Left ventricle myocardium superior (tissue), 1 donor: ENCODE measurements around the gene HPN. TPM values are rescaled to one million over a fixed set of nuclear protein-coding genes. Genes with fewer than 3 reads are reported as not detected.
"Not testable (repeated sequence)": the region's sequence is repeated elsewhere in the genome, so short reads cannot be mapped to it uniquely, and the experiment has no call there.

Source experiments
- ATAC-seq: fragments of 200-7000 bp; cut with Tn5 transposase; one replicate; pipeline ENCODE4 v1.9.1; 2020; ENCODE audit warnings: mild to moderate bottlenecking, moderate library complexity
- DNase-seq: peaks from one replicate; pipeline ENCODE4 v3.0.0-alpha.2; 2020
- intact Hi-C: fragments of 100-400 bp; cut with micrococcal nuclease; formaldehyde crosslinking; loops from one replicate; pipeline ENCODE4 v1.11.0; 2022
- total RNA-seq: library from RNA; stranded (reverse); fragmentation: NEBNext Ultra II Directional; extraction: Animal tissue kit (Norgen Biotek cat#: 25700); gene quantifications from one replicate; pipeline ENCODE4 v1.2.1, GENCODE V29; 2021
- donor health status: DM: no; HTN: yes; CAD: no; lungs with severe emphysema.

Gene HPN
- total RNA-seq, 1 donor from 2014 or later, result 9.8 TPM

- intact Hi-C loops, result no loop called here
- no peak for ATAC-seq
- no peak for DNase-seq
Observed at GRCh38 chr19:35006999-35007365, 34.5 kb upstream of the HPN start.

DNA sequence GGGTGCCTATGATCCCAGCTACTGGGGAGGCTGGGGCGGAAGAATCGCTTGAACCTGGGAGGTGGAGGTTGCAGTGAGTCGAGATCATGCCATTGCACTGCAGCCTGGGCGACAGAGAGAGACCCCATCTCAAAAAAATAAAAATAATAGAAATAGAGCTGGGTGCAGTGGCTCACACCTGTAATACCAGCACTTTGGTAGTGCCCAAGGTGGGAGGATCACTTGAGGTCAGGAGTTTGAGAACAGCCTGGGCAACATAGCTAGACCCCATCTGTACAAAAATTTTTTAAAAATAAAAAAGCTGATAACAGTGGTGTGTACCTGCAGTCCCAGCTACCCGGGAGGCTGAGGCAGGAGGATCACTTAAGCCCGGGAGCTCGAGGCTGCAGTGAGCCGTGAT, 34.1 kb upstream of the HPN start:
- ATAC-seq, DNase-seq, intact Hi-C loops: not testable (repeated sequence)

GRCh38 chr19:35008891-35009341, 32.6 kb upstream of the HPN start:
- peak; percentile 31 for ATAC-seq
- intact Hi-C loops, result no loop called here
- DNase-seq, result no peak

GRCh38 chr19:35009424-35010415, 31.8 kb upstream of the HPN start:
- intact Hi-C loops, result loop anchor here (5.0 kb wide), 1 partner anchor 37 kb away; no protein-coding TSS in a partner anchor
- ATAC-seq, result no peak
- no peak for DNase-seq

GRCh38 chr19:35011091-35011689, 30.3 kb upstream of the HPN start:
- intact Hi-C loops, result loop anchor here (5.0 kb wide), 1 partner anchor 39 kb away; no protein-coding TSS in a partner anchor
- no peak for ATAC-seq
- DNase-seq, result no peak

DNA sequence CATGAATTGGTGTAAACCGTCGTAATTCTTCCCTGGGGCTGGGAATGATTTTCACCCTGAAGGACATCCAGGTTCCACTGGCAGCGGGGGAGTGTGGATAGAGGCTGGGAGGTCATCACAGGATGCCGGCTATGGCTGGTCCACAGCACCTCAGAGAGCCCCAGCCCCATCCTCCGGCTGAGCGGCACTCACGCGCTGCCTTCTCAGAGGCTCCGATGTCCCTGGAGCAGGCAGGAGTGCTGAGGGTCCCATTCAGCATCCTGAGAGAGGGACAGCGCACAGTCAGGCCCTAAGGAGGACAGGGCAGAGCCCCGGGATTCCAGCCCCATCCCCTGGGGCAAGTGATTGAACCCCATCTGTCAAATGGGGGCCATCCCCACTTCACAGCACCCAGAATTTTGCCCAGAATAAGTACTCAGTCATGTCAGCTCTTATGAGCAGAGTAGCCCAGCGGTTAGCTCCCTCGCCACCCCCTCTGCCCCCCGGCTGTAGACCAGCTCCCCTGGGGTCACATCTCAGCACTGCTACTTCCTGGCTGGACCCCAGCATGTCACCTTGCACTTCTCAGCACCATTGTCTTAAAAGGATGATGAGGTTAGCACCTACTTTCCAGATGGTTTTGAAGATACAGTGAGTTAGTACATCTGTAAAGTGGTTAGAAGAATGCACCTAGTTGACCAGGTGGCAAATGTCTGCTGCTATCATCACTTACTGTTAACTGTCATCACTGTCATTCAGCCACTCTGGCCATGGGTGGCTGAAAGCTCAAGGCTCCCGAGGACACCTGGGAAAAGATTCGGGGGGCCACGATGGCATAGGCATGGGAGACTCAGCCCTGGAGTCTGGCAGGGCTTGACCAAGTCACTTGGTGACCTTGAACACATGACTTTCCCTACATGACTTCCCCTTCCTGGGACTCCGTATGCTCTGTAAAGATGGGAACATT, 29.5 kb upstream of the HPN start:
- no peak for DNase-seq
- ATAC-seq, result no peak
- intact Hi-C loops, result loop anchor here (5.0 kb wide), 1 partner anchor 40 kb away; no protein-coding TSS in a partner anchor

DNA sequence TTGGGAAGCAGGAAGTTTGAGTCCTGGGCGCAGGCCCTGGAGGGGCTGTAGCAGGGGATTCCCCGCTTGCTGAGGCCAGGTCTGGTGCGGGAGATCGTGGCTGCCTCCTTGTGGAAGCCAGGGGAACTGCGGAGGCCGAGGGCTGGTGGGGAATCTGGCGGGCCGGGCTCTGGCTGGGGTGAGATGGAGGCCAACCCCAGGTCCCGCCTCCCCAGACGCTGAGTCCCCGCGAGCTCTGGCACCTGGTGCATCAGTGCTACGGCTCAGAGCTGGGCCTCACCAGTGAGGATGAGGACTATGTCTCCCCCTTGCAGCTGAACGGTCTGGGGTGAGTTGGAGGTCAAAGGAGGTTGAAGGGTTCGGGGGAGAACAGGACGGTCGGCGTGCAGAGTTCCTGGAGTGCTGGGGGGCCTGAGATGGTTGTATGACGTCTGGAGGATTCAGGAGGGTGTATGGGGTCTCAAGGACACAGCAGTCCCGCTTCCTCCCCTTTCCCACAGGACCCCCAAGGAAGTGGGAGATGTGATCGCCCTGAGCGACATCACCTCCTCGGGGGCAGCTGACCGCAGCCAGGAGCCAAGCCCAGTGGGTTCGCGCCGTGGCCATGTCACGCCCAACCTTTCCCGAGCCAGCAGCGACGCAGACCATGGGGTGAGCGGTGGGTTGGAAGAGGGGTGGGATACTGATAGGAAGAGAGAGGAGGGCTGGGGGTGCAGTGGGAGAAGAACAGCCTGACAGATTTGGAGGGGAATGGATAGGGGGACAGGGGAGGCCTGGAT, 28.3 kb upstream of the HPN start:
- intact Hi-C loops, result loop anchor here (5.0 kb wide), 1 partner anchor 41 kb away; no protein-coding TSS in a partner anchor
- ATAC-seq (peak; percentile 75), DNase-seq (peak; percentile 85)

- ATAC-seq (no peak), DNase-seq (no peak)
- intact Hi-C loops, result loop anchor here (5.0 kb wide), 1 partner anchor 42 kb away; no protein-coding TSS in a partner anchor
Observed at GRCh38 chr19:35013820-35014754, 27.4 kb upstream of the HPN start.

DNA sequence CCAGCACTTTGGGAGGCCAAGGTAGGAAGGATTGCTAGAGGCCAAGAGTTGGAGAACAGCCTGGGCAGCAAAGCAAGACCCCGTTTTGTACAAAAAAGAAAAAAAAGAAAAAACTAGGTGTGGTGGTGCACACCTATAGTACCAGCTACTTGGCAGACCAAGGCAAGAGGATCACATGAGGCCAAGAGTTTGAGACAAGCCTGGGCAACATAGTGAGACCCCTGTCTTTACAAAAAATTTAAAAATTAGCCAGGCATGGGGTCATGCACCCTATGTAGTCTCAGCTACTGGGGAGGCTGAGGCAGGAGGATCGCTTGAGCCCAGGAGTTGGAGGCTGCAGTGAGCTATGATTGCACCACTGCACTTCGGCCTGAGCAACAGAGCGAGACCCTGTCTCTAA, 26.7 kb upstream of the HPN start:
- intact Hi-C loops, result loop anchor here (5.0 kb wide), 1 partner anchor 42 kb away; no protein-coding TSS in a partner anchor
- not testable (repeated sequence) for ATAC-seq, DNase-seq

DNA sequence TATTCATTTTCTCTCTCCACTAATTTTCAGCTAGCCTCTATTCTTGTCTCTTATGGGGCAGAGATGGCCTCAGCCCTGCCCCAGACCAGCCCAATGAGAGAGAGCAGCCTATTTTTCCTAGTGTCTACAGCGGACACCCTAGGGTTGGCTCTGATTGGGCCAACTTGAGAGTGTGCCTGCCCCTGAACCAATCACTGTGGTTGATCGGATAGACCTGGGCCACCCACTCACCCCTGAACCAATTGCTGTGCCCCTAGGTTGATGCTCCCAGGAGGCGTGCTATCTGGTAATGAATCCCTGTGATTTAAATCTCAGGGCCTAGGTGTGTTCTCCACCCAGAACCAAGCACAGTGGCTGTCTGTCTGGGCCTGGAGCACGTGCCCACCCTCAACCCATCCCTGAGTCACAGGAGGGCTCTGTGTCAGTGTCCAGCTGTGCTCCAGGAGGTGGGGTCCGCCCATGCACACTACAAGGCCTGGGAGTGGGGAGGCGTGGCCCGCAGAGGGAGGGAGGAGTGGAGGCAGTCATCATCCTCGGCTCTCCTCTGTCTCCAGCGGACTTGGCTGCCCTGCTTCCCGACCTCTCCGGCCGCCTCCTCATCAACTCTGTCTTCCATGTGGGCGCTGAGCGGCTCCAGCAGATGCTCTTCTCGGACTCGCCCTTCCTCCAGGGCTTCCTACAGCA, 26.1 kb upstream of the HPN start:
- intact Hi-C loops, result no loop called here
- DNase-seq, result no peak

DNA sequence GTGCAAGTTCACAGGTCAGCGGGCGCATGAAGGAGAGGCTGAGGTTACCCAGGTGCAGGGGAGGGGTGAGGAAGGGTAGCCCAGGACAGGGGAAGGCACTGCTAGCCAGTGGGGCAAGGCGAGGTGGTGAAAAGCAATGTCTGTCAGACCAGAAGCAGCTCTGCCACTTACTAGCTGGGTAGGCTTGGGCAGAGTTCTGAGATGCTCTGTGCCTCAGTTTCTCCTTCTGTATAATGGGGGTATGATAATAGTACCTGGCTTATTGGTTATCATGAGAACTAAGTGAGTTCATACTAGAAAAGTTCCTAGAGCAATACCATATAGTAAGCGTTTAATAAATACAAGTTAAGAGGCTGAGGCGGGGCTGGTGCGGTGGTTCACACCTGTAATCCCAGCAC, 25.6 kb upstream of the HPN start:
- intact Hi-C loops, result no loop called here
- ATAC-seq (no peak), DNase-seq (no peak)

More for the DNA sequence above, 26.1 kb upstream of the HPN start:
- ATAC-seq, result peak; percentile 9

DNA sequence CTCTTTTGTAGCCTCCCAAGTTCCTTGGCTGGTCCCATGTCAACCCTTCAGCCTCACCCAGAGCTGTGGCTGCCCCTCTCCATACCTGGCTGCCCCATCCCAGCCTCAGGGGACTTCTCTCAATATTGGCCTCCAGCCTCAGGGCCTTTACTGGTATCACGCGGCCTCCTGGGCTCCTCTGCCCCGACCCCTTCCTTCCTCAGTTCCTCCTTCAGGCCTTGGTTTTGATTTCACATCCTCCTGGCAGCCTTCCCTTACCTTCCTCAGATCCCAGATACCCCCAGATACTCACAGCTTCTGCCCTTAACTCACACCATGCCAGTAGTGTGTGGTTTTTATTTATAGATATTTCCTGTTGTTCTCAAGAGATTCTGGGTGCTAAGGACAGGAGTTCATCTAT, 24.0 kb upstream of the HPN start:
- DNase-seq, result no peak
- no peak for ATAC-seq
- intact Hi-C loops, result no loop called here

GRCh38 chr19:35018379-35018778, 23.1 kb upstream of the HPN start:
- no peak for ATAC-seq
- intact Hi-C loops, result no loop called here

GRCh38 chr19:35019144-35019543, 22.4 kb upstream of the HPN start:
- intact Hi-C loops, result no loop called here
- no peak for DNase-seq
- ATAC-seq, result no peak

More at GRCh38 chr19:35018379-35018778, 23.1 kb upstream of the HPN start:
- no peak for DNase-seq

GRCh38 chr19:35021016-35021415, 20.5 kb upstream of the HPN start:
- intact Hi-C loops, result no loop called here
- no peak for ATAC-seq
- no peak for DNase-seq

GRCh38 chr19:35021596-35021995, 19.9 kb upstream of the HPN start:
- intact Hi-C loops, result no loop called here
- DNase-seq (no peak), ATAC-seq (no peak)

DNA sequence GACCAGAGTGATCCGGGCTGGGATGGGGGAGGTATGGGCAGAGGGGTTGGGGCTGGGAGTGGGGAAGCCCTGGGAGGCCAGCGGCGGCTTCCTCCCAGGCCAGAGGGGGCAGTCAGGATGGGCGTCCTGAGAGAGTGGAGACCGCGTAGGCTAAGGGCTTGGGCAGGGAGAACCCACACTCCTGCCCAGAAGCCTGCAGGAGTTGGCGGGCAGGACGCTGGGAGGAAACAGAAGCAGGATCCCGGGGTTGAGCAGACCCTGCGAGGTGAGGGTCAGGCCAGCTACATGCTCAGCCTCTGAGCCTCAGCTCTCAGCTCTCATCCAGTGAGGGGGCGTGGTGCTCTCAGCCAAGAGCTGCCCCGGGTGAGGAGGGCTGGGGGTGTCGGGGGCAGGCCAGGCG, 19.1 kb upstream of the HPN start:
- DNase-seq, result no peak
- intact Hi-C loops, result no loop called here
- no peak for ATAC-seq
